Measurements from ENCODE around the gene CTNNBL1.

DNA sequence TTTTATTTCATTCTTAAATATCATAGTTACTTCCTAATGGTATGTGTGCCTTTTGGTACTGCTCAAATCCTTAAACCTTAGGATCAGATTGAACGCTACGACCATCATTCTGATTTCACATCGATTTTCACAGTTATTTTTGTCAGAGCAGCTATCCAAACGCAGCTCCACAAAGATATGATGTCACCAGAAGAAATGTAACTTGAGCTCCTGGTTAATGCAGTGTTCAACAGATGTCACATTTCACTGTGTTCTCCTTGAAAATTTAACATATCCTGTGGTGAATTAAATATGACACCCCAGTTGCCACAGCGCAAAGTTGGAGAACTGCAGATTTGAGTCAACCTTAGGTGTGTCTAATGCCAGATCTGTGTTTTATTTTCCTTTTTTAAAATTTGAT lies 81.4 kb downstream of the CTNNBL1 start:
- TF ChIP-seq EZH2 (IDR thresholded peaks at IDR 0.05; ENCODE audit: low read length, missing control alignments) (no peak), CTCF (conservative IDR thresholded peaks at IDR 0.05 in 1 of 2, IDR thresholded peaks at IDR 0.05 in 1 of 2; ENCODE audit: low read depth in 1 of 2, low read length in 2 of 2) (no peak)
